Urothelium cell line (cell line): ENCODE measurements around the gene PRXL2C.
"Not testable (repeated sequence)": the region's sequence is repeated elsewhere in the genome, so short reads cannot be mapped to it uniquely, and the experiment has no call there.

Experiments used
- DNase-seq: peaks from one replicate; pipeline ENCODE4 v3.0.0; 2011; ENCODE audit warnings: low spot score, mixed read lengths
- FAIRE-seq: peaks from 2 replicates; lab custom pipeline; 2011; peaks lifted over from hg19 to GRCh38; lab: Jason Lieb, UNC

Gene PRXL2C, protein sequence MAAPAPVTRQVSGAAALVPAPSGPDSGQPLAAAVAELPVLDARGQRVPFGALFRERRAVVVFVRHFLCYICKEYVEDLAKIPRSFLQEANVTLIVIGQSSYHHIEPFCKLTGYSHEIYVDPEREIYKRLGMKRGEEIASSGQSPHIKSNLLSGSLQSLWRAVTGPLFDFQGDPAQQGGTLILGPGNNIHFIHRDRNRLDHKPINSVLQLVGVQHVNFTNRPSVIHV

DNA sequence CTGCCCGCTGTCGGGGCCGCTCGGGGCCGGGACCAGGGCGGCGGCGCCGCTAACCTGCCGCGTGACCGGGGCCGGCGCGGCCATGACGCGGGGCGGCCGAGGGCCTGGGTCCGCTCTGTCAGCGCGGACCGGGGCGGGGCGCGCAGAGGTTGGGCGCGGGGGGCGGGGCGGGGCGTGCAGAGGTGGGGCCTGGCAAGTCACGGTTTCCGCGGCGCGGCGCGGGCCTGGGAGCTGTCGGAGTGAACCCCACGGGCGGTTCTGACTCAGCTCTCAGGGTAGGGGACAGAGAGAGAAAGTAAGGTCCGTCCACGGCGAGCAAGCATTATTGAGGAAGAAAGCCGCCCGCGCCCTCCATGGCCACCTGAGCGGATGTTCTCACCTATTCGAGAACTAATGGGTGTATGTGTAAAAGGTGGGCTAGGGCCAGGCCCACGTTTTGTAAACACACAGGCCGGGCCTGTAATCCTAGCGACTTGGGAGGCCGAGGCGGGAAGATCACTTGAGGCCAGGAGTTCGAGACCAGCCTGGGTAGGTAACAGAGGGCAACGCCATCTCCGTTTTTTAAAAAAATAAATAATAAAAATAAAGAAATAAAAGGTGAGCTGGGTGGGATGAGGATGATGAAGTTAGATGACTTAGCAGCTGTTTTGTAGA lies at the start of gene PRXL2C:
Gene PRXL2C, minus strand, starts transcription at position 120 of the 654 bp plus-strand sequence. Its CDS starts 36 bp downstream, at position 84.
- peak; percentile 75 for DNase-seq
- FAIRE-seq = no peak

DNA sequence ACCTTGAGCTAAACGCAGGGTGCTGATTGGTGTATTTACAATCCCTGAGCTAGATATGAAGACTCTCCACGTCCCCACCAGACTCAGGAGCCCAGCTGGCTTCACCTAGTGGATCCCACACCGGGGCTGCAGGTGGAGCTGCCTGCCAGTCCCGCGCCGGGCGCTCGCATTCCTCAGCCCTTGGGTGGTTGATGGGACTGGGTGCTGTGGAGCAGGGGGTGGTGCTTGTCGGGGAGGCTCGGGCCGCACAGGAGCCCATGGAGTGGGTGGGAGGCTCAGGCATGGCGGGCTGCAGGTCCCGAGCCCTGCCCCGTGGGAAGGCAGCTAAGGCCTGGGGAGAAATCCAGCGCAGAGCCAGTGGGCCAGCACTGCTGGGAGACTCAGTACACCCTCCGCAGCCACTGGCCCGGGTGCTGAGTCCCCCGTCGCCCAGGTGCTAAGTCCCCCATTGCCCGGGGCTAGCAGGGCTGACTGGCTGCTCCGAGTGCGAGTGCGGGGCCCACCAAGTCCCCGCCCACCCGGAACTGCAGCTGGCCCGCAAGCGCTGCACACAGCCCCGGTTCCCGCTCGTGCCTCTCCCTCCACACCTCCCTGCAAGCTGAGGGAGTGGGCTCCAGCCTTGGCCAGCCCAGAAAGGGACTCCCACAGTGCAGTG lies 45.7 kb upstream of the PRXL2C start:
- DNase-seq, FAIRE-seq: not testable (repeated sequence)

DNA sequence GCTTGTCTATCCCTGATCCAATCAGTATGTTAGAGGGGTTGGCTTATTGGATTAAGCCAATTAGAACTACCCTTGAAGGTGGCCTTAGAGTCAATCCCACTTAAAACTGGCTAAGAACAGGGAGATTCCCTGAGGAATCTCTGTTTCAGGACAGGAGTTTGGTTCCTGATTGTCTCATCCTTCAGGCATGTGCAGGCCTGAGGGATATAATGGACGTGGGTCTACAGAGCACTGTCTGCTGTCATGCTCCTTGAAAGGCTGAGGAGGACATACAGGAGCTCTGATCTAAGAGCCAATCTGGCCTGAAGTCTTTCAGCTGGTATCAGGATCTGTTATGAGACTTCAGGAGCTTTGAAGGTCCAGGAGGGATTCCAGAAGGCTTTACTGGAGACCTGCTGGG lies 36.2 kb upstream of the PRXL2C start:
- no peak for DNase-seq
- FAIRE-seq = no peak

DNA sequence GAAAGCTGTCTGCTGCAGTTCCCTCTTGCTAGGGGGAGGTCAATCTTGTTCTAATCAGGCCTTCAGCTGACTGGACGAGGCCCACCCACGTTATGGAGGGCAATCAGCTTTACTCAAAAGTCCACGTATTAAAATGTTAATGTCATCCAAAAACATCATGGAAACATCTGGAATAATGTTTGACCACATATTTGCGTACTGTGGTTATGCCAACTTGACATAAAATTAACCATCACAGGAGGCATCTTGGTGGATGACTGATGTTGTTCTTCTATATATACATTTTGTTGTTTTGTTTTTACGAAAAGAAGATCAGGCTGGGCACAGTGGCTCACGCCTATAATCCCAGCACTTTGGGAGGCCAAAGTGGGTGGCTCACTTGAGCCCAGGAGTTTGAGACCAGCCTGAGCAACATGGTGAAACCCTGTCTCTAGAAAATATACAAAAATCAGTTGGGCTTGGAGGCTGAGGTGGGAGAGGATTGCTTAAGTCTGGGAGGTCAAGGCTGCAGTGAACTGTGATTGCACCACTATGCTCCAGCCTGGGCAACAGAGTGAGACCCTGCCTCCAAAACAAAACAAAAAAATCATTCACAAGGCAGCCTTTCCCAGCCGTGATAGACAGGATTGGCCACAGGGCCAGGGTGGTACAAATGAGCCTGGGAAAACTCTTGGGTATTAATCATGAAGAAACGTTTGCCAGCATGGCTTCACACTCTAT lies 33.8 kb upstream of the PRXL2C start:
- FAIRE-seq = no peak
- no peak for DNase-seq

DNA sequence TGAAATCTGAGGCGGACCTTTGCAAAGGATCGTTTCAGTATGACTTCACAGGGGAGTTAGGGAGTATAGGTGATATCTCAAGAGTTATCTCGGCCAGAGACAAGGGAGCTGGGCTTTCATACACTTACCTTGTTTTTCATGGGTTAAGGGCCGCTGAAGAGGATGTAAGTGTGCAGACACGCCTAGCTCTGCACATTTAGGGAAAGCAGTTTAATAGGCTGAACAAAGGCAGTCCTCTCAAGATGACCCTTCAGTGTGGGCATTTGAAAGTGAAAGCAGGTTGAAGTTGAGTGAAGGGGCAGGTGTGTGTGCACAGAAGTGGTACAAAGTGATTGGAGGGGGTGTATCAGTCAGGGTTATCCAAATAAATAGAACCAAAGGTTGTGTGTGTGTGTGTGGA lies 33.1 kb upstream of the PRXL2C start:
- FAIRE-seq = no peak

DNA sequence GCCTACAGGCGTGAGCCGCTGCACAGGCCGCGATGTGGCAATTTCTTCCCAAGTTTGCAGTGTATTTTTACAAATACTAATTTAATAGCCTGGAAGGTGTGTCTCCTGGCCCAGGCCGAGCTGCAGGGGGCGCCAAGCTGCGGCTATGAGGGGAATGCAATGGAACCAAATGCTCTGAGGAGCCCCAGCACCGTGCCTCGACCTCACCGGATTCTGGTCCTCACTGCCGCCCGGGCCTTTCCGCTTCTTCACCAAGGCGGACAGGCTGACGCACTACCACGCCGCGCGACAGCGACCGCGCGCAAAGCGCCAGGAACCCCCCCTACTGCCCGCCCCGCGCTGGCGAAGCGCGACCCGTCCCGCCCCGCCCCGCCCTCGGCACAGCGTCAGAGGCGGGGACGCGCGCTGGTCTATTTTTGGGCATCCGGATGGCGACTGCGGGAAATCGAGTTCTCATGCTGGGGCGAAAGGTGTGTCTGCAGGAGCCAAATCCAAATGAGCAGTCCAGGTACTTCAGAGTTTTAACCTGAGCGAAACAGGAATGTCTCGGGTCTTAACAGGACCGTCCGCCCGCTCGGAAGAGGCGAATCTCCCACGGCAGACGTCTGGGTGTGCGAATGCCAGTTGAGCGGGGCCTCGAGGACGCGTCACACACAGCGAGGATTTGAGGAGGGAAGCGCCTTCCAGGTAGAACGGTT lies 31.7 kb upstream of the PRXL2C start:
- FAIRE-seq (no peak), DNase-seq (no peak)

More for the DNA sequence above, 33.1 kb upstream of the PRXL2C start:
- DNase-seq = no peak

DNA sequence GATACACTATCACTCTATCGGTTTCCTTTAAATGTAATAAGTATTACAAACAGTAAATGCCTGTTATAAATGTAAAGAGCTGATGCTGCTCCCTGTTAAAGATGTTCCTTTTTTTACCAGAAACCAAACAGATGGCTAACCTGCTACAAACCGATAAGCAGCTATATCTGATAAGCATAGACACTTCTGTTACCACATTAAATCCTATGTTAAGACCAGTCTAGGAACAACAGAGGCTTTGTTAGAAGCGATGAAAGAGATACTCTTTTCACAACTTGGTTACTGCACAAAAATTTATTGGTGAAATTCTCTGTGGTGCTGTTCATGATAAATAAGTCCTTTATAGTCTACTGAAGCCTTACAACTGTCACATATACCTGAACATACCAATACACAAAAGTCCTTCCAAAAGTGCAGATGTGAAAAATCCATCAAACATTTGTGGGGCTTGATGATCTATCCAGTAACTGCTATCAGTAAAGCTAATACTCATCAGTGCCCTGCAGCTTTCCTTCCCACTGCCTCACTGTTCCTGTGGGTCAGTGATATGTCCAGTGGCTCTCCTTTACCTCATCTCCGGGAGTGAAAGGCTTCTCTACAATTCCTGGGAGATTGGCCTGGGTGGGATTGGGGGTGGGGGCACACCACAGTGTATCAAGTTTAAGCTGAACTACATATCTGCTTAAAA lies 25.8 kb upstream of the PRXL2C start:
- no peak for FAIRE-seq

DNA sequence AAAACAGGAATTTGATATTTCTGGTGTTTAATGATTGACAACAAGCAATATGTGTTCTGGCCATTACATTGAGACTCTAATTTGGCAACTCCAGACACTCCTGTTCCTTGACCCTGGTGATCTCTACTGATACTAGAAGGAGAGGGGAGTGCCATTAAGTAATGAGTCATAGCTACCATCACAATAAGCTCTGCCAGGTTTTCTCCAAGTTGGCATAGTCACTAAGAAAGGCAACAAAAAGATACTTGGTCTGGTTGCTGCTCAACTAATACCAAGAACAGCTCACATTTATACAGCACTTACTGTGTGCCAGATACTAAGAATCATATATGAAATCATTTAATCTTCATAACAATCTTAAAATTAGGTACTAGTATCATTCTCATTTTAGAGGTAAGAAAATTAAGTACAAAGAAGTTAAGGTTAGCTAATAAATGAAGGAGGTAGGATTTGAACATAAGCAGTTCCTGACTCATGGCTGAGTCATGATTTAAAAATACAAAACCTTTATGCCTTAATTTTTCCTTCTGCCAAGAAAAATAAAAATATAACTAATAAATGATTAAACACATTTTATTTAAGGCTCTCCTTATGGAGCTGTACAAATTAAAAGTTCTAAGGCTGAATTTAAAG lies 19.9 kb upstream of the PRXL2C start:
- DNase-seq (peak; percentile 69), FAIRE-seq (no peak)

More for the DNA sequence above, 25.8 kb upstream of the PRXL2C start:
- no peak for DNase-seq

DNA sequence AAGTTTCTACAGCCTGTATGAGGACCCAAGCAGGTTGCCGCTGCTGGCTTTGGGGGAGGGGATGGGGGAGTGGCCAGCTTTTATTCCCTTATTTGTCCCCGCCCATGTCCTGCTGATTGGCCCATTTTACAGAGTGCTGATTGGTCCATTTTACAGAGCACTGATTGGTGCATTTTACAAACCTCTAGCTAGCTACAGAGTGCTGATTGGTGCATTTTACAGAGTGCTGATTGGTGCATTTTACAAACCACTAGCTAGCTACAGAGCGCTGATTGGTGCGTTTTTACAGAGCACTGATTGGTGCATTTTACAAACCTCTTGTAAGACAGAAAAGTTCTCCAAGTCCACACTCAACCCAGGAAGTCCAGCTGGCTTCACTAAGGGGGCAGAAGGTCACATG lies 18.7 kb upstream of the PRXL2C start:
- not testable (repeated sequence) for DNase-seq, FAIRE-seq

DNA sequence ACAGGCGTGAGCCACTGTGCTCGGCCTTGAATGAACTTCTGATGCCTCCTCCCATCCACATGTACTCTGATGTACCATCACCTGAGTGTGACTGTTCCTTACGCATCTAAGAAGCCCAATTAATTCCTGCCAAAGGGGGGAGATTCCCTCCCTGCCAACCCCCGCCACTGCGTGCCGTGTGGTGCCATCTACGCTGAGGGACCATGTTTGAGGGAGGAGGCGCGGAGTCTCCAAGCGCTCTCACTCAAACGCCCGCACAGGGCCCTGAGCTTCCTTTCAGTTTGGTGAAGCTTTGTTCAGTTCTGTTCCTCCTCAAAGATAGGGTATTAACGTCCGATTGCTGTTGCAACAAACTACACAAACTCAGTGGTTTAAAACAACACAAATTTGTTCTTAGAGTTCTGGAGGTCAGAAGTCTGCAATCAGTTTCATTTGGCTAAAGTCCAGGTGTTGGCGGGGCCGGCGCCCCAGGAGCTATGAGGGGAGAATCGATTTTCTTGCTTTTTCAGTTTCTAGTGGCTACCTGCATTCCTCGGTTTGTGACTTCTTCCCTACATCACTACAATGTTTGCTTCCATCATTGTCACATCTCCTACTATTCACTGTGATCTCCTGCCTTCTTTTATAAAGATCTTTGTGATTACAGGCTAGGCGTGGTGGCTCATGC lies 13.9 kb upstream of the PRXL2C start:
- FAIRE-seq (no peak), DNase-seq (no peak)

DNA sequence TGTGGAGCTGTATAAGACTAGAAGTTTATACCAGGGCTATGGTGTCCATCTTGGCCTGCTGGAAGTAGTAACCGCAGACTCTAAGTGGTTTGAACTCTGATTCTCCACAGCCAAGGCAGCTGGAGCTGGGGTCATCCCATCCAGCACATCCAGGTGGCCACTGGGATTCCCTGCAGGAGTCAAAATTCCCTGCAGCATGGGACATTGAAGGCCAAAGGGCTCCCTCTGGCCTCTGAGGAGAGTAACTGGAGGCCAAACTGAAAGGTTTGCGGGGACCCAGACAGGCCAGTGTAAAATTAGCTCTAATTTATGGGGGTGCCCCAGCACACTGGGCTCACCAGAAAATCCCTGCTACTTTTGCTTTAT lies 12.2 kb upstream of the PRXL2C start:
- FAIRE-seq (no peak), DNase-seq (no peak)

DNA sequence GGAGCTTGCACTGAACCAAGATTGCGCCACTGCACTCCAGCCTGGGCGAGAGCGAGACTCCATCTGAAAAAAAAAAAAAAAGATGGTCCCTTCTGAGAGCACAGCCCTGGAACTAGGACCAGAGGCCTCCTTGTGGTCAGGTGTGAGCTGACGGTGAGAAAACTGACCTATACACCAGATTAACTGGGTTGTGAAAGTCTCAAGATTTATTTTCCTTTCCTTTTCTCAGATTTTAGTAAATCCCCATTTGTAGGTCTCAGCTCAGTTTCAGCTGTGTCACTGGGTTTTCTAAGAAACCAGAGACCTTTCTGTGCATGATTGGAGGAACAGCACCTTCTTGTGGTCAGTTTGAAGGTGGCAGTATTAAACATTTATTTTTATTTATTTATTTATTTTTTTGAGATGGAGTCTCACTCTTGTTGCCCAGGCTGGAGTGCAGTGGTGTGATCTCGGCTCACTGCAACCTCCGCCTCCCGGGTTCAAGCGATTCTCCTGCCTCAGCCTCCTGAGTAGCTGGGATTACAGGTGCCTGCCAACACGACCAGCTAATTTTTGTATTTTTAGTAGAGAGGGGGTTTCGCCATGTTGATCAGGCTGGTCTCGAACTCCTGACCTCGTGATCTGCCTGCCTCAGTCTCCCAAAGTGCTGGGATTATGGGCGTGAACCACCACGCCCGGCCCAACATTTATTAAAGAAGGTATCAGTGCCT lies 11.7 kb upstream of the PRXL2C start:
- not testable (repeated sequence) for FAIRE-seq

DNA sequence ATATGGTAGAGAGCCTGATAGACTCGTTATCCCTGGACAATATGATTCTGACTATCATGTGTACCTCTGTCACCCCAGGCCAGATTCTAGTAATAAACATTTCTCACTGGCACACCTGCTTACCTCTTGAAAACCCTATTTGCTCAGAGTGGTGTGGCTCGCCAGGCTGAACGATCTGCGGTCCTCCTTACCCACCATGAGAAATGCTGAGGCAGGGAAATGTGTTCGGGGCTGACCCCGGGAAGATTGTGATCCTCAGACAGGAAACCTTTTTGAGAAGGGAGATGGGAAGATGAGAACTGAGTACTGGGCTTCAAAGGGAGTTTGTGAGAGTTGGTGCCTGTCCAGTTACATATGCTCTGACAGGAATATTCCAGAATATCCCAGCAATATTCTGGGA lies 10.7 kb upstream of the PRXL2C start:
- no peak for DNase-seq
- no peak for FAIRE-seq

More for the DNA sequence above, 11.7 kb upstream of the PRXL2C start:
- DNase-seq = peak; percentile 37

DNA sequence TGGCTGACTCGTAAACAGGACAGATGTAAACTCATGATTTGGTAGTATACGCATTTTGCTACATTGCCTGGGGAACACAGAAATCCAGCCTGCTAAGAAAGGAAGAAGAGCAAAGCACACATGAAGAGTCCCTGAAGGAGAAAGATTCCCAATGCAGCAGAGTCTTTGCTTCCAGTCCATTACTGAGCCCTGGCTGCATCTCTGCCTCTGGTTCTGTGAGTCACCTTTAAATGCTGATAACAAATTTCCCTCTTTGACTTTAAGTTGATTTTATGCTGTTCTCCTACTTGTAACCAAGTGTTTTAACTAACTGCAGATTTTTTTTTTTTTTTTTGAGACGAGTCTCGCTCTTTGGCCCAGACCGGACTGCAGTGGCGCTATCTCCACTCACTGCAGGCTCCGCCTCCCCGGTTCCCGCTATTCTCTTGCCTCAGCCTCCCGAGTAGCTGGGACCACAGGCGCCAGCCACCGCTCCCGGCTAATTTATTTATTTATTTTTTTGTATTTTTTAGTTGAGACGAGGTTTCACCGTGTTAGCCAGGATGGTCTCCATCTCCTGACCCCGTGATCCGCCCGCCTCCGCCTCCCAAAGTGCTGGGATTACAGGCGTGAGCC lies 8.5 kb upstream of the PRXL2C start:
- no peak for FAIRE-seq
- DNase-seq = no peak

DNA sequence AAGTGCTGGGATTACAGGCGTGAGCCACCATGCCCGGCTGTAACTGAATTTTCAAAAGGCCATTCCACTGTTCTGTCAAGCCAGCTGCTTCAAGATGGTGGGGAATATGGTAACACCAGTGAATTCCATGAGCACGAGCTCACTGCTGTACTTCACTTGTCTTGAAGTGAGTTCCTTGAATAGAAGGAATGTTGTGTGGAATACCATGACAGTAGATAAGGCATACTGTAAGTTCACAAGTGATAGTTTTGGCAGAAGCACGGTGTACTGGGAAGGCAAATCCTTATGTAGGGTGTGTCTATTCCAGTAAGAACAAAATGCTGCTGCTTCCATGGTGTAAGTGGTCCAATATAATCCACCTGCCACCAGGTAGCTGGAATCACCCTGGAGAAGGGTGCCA lies 6.6 kb upstream of the PRXL2C start:
- DNase-seq = no peak

DNA sequence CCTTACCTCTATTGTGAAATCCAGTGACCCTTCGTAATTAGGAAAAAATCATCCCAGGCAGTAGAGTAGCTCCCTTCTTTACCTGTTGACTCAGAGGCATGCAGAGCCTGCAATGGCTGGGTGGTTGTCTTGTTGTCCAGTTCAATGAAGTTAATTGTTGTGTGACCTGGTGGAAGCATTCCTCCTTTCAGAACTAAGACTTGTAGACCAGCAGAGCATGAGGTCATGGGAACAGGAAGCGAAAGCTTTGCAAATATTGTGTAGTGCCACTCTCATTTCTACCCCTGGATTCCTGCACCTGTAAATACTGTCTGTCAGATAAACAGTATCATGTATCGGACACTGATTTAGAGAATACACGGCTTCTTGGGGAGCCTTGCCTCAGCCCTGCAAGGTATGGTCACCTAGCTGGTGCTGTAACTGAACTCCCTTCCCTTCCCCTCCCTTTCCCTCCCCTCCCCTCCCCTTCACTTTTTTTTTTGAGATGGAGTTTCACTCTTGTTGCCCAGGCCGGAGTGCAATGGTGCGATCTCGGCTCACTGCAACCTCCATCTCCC lies 5.7 kb upstream of the PRXL2C start:
- no peak for FAIRE-seq
- no peak for DNase-seq

More for the DNA sequence above, 6.6 kb upstream of the PRXL2C start:
- no peak for FAIRE-seq

DNA sequence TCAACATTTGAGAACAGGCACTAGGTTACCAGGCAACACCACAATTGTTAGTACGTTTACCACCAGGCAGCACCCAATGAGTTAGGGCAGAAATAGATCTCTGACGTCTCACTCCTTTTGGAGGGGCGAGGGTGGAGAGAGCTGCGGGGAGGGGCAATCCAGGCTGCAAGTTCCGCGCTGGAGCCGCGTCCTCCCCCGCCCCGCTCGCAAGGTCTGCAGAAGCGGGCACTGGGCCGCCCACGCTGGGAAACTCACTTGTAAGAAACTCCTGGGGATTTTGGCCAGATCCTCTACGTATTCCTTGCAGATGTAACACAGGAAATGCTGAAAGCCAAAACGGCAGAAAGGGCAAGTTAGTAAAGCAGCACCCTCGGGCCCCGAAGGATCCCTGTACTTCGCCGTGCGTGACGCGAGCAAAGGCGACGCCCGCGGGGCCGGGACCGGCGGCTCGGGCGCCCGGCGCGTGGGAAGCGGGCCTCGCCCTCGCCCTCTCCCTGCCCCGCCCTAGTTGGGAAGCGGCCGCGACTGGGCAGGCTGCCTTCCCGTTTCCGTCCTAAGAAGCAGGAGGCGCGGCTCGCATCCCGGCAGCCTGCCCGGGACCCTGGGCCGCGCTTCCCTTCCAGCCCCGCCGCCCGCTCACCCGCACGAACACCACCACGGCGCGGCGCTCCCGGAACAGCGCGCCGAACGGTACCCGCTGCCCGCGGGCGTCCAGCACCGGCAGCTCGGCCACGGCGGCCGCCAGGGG lies 493 bp downstream of the PRXL2C start:
- DNase-seq (peak; percentile 70), FAIRE-seq (no peak)
